H1 (cell line): ENCODE data around the gene COL5A1. TPM values are rescaled to one million over a fixed set of nuclear protein-coding genes. Genes with fewer than 3 reads are reported as not detected.

Experiments used
- CTCF ChIA-PET: fragments of 300-600 bp; sonication (Branson Sonifier 250); formaldehyde crosslinking; loops from one replicate; lab custom pipeline; 2021; ENCODE audit not compliant: partially characterized antibody; lab: Charles Lee
- POLR2A ChIA-PET: fragments of 300-600 bp; sonication (Branson Sonifier 250); formaldehyde crosslinking; loops from one replicate; lab custom pipeline; 2021; ENCODE audit warnings: inconsistent platforms; ENCODE audit not compliant: partially characterized antibody; lab: Charles Lee
- DNase-seq, 2 experiments: peaks; one replicate each; pipeline versions ENCODE4 v3.0.0 to v3.0.0-alpha.2; 2010 to 2022; ENCODE audit warnings: low spot score in 2 of 2, low read depth in 1 of 2, mixed read lengths in 1 of 2
- FAIRE-seq: peaks from 2 replicates; lab custom pipeline; 2011; peaks lifted over from hg19 to GRCh38; lab: Jason Lieb, UNC
- H2AFZ ChIP-seq: 2 replicates; pipeline ENCODE4 v1.8.1; 2012; ENCODE audit warnings: low read length, inconsistent platforms
- H2AK5ac ChIP-seq: 2 replicates; pipeline ENCODE4 v1.6.1; 2013; ENCODE audit warnings: low read depth, low read length
- H2BK120ac ChIP-seq: replicated peaks from 2 replicates; pipeline ENCODE3; 2013; ENCODE audit warnings: low read depth, low read length, inconsistent platforms
- H2BK12ac ChIP-seq: 2 replicates; pipeline ENCODE4 v1.6.1; 2013; ENCODE audit warnings: low read depth, low read length
- H2BK15ac ChIP-seq: 2 replicates; pipeline ENCODE4 v1.6.1; 2013; ENCODE audit warnings: low read length
- H2BK20ac ChIP-seq: 2 replicates; pipeline ENCODE4 v1.6.1; 2013; ENCODE audit warnings: low read length
- H2BK5ac ChIP-seq: 2 replicates; pipeline ENCODE4 v1.6.1; 2013; ENCODE audit warnings: low read depth, low read length
- H3K14ac ChIP-seq: 2 replicates; pipeline ENCODE4 v1.6.1; 2013; ENCODE audit warnings: inconsistent platforms; ENCODE audit not compliant: insufficient read length
- H3K18ac ChIP-seq: 2 replicates; pipeline ENCODE4 v1.6.1; 2013; ENCODE audit warnings: low read length; ENCODE audit errors: extremely low read depth
- H3K23ac ChIP-seq: 2 replicates; pipeline ENCODE4 v1.6.1; 2013; ENCODE audit warnings: inconsistent platforms; ENCODE audit not compliant: insufficient read length
- H3K23me2 ChIP-seq: 2 replicates; pipeline ENCODE4 v1.6.1; 2013; ENCODE audit warnings: low read depth, low read length
- H3K27ac ChIP-seq: 2 replicates; pipeline ENCODE4 v1.6.1; 2011; ENCODE audit warnings: low read depth, low read length, inconsistent platforms
- H3K27me3 ChIP-seq, 4 experiments: replicated peaks in 1 of 4; 1 replicate in 1 of 4; 2 replicates in 3 of 4; pipeline versions ENCODE4 v1.6.1 to v1.8.1; 2011 to 2013; ENCODE audit warnings: low read length in 3 of 4, mild to moderate bottlenecking in 3 of 4, inconsistent platforms in 2 of 4, mixed read lengths in 2 of 4, moderate library complexity in 1 of 4; ENCODE audit not compliant: control insufficient read depth in 3 of 4, insufficient read depth in 3 of 4; ENCODE audit errors: extremely low read depth in 1 of 4
- H3K36me3 ChIP-seq, 4 experiments: 2 replicates each; pipeline versions ENCODE4 v1.6.1 to v1.8.1; 2011 to 2013; ENCODE audit warnings: mild to moderate bottlenecking in 4 of 4, low read length in 3 of 4, moderate library complexity in 2 of 4, control low read depth in 1 of 4, inconsistent platforms in 1 of 4; ENCODE audit not compliant: insufficient read depth in 4 of 4, control insufficient read depth in 2 of 4
- H3K4ac ChIP-seq: replicated peaks from 2 replicates; pipeline ENCODE3; 2013; ENCODE audit warnings: low read length, low read depth, mixed read lengths, inconsistent platforms; ENCODE audit not compliant: insufficient read length
- H3K4me1 ChIP-seq, 4 experiments: replicated peaks in 1 of 4; 1 replicate in 1 of 4; 2 replicates in 3 of 4; pipeline versions ENCODE4 v1.6.1 to v1.8.1; 2011 to 2013; ENCODE audit warnings: low read length in 3 of 4, inconsistent platforms in 2 of 4, mixed read lengths in 1 of 4; ENCODE audit not compliant: insufficient read depth in 4 of 4, control insufficient read depth in 3 of 4
- H3K4me2 ChIP-seq, 2 experiments: 2 replicates each; pipeline versions ENCODE4 v1.6.1 to v1.8.1; 2011 to 2013; ENCODE audit warnings: low read depth in 2 of 2, low read length in 2 of 2, control low read depth in 1 of 2, inconsistent platforms in 1 of 2, mild to moderate bottlenecking in 1 of 2; ENCODE audit not compliant: insufficient read depth in 1 of 2
- H3K4me3 ChIP-seq, 4 experiments: fragments of 200-600, 300-600 bp in 1 of 4; sonication (generic), shearing (Covaris generic), sonication (Bioruptor Twin) in 1 of 4; 2 replicates each; pipeline versions ENCODE4 v1.5.1 to v1.8.1; 2011 to 2016; ENCODE audit warnings: low read length in 4 of 4, low read depth in 3 of 4, control low read depth in 2 of 4, inconsistent platforms in 2 of 4, mild to moderate bottlenecking in 2 of 4, mixed read lengths in 1 of 4, moderate library complexity in 1 of 4; ENCODE audit not compliant: insufficient read depth in 2 of 4; ENCODE audit errors: extremely low read depth in 1 of 4
- H3K56ac ChIP-seq: replicated peaks from 2 replicates; pipeline ENCODE3; 2013; ENCODE audit warnings: low read depth, mild to moderate bottlenecking, mixed read lengths, low read length, inconsistent platforms; ENCODE audit not compliant: insufficient read length
- H3K79me1 ChIP-seq: 2 replicates; pipeline ENCODE4 v1.6.1; 2013; ENCODE audit warnings: low read depth, low read length, control low read depth
- H3K79me2 ChIP-seq, 2 experiments: 2 replicates each; pipeline versions ENCODE4 v1.6.1 to v1.8.1; 2012 to 2013; ENCODE audit warnings: low read length in 2 of 2, mild to moderate bottlenecking in 2 of 2, inconsistent platforms in 1 of 2; ENCODE audit not compliant: insufficient read depth in 2 of 2, control insufficient read depth in 1 of 2
- H3K9ac ChIP-seq, 4 experiments: replicated peaks in 1 of 4; 1 replicate in 1 of 4; 2 replicates in 3 of 4; pipeline versions ENCODE4 v1.6.1 to v1.8.1; 2011 to 2013; ENCODE audit warnings: low read depth in 3 of 4, low read length in 3 of 4, control low read depth in 2 of 4, mild to moderate bottlenecking in 2 of 4, moderate library complexity in 2 of 4, inconsistent platforms in 1 of 4; ENCODE audit errors: extremely low read depth in 1 of 4
- H3K9me3 ChIP-seq, 2 experiments: 2 replicates each; pipeline versions ENCODE4 v1.6.1 to v1.8.1; 2012 to 2013; ENCODE audit warnings: mild to moderate bottlenecking in 2 of 2, moderate library complexity in 2 of 2, control low read depth in 1 of 2, inconsistent platforms in 1 of 2, low read depth in 1 of 2, low read length in 1 of 2, mixed read lengths in 1 of 2; ENCODE audit not compliant: insufficient read depth in 2 of 2
- H4K20me1 ChIP-seq, 2 experiments: replicated peaks in 1 of 2; 2 replicates each; pipeline versions ENCODE3 to v1.8.1; 2011 to 2013; ENCODE audit warnings: inconsistent platforms in 2 of 2, low read length in 2 of 2, mild to moderate bottlenecking in 1 of 2; ENCODE audit not compliant: insufficient read depth in 2 of 2, control insufficient read depth in 1 of 2
- H4K5ac ChIP-seq: 2 replicates; pipeline ENCODE4 v1.6.1; 2013; ENCODE audit warnings: low read length, low read depth, mixed read lengths, inconsistent platforms; ENCODE audit not compliant: insufficient read length
- H4K8ac ChIP-seq: 2 replicates; pipeline ENCODE4 v1.8.0; 2013; ENCODE audit warnings: mild to moderate bottlenecking, moderate library complexity, low read length, inconsistent platforms; ENCODE audit not compliant: insufficient read depth; ENCODE audit errors: extremely low read depth
- H4K91ac ChIP-seq: replicated peaks from 2 replicates; pipeline ENCODE3; 2013; ENCODE audit warnings: low read length, mixed read lengths, inconsistent platforms; ENCODE audit not compliant: insufficient read length
- CHD2 ChIP-seq: IDR thresholded peaks from 2 replicates; pipeline ENCODE4 v1.6.1; 2012; ENCODE audit warnings: low read length, improper control_type of control experiment
- CREB1 ChIP-seq: IDR thresholded peaks from 2 replicates; pipeline ENCODE4 v1.6.1; 2012; ENCODE audit warnings: inconsistent platforms
- MAFK ChIP-seq: IDR thresholded peaks from 2 replicates; pipeline ENCODE4 v1.6.1; 2012; ENCODE audit warnings: low read depth, mild to moderate bottlenecking, improper control_type of control experiment, low read length
- POLR2AphosphoS5 ChIP-seq: IDR thresholded peaks from 2 replicates; pipeline ENCODE4 v1.6.1; 2011; ENCODE audit warnings: low read depth, low read length
- RAD21 ChIP-seq, 2 experiments: IDR thresholded peaks in 1 of 2; conservative IDR thresholded peaks in 1 of 2; 2 replicates each; pipeline ENCODE4 v1.6.1; 2011; ENCODE audit warnings: low read depth in 2 of 2, low read length in 2 of 2, improper control_type of control experiment in 1 of 2, inconsistent platforms in 1 of 2, mild to moderate bottlenecking in 1 of 2, moderate library complexity in 1 of 2
- TEAD4 ChIP-seq: IDR thresholded peaks from 2 replicates; pipeline ENCODE4 v1.6.1; 2012; ENCODE audit warnings: low read depth, low read length, inconsistent platforms, mixed read lengths
- WGBS, 2 experiments: shearing (Covaris generic) in 1 of 2; methylation state at CpG; one replicate each; pipeline versions ENCODE4 v1.1.6 to v1.1.7; 2013 to 2015; ENCODE audit warnings: low lambda C conversion rate in 2 of 2, mixed read lengths in 2 of 2, inconsistent platforms in 1 of 2, low coverage in 1 of 2, missing lambda C conversion rate in 1 of 2; ENCODE audit not compliant: insufficient replicate concordance in 2 of 2, insufficient coverage in 1 of 2, insufficient read length in 1 of 2; ENCODE audit errors: extremely low coverage in 1 of 2, missing lambda C conversion rate in 1 of 2; 5-methylcytosine and 5-hydroxymethylcytosine counted together
- polyA plus RNA-seq, 7 experiments: library from polyadenylated mRNA; depleted of rRNA in 3 of 7; stranded (reverse) in 5 of 7; unstranded in 2 of 7; fragments of >200 nt in 5 of 7; fragments of 200-250 nt in 2 of 7; gene quantifications; 1 replicate in 5 of 7; 2 replicates in 1 of 7; 4 replicates in 1 of 7; pipeline versions ENCODE4 v1.2.1 to v1.2.3, GENCODE V29; 2011 to 2013; ENCODE audit warnings: missing spikeins in 2 of 7, mixed read lengths in 2 of 7
- total RNA-seq: library from RNA; stranded (reverse); fragmentation: NEBNext Ultra II Directional; extraction: Animal tissue kit (Norgen Biotek cat#: 25700); gene quantifications from 2 replicates; pipeline ENCODE4 v1.2.1, GENCODE V29; 2021

Gene COL5A1
- total and polyA plus RNA-seq, 2 of the 8 experiments (the other 6 are each of a cell fraction or from before 2014, with no cell fraction given): 3.8 to 12.0 TPM

GRCh38 chr9:134740071-134740470 is 98.5 kb downstream of the COL5A1 start:
- H3K9me3 ChIP-seq: peaks cover 5 to 9% of the 10 kb centered on the region in 2 experiments; a peak in 2 of 4 replicates
- TF ChIP-seq CHD2: no peak
- TF ChIP-seq CREB1: no peak
- TF ChIP-seq POLR2AphosphoS5: no peak
- no peak for TF ChIP-seq MAFK
- TF ChIP-seq TEAD4: no peak
- TF ChIP-seq RAD21 (IDR thresholded peaks at IDR 0.05 in 1 of 2, conservative IDR thresholded peaks at IDR 0.05 in 1 of 2; ENCODE audit: low read depth in 2 of 2, low read length in 2 of 2): no peak

More at GRCh38 chr9:134740071-134740470, 98.5 kb downstream of the COL5A1 start:
- Histone ChIP-seq H4K20me1 (peaks cover 0 to 10% of the 10 kb centered on the region in 2 experiments), H3K56ac (no peak overlapping the region), H3K9ac (no peak overlapping the region; a peak in 1 of 7 replicates), H4K91ac (no peak overlapping the region), H2BK12ac (peak overlapping the region; percentile 19; the same call in 1 of the 2 replicates), H2BK15ac (no peak overlapping the region), H3K79me2 (no peaks in the 10 kb centered on the region), H3K4me2 (no peak overlapping the region), H2BK5ac (0 out of 2 replicates have a peak overlapping the region, but pooled peaks have one; percentile 5), H3K36me3 (peaks cover 0 to 7% (median 2%) of the 10 kb centered on the region in 4 experiments; a peak in 3 of 8 replicates), H4K5ac (no peak overlapping the region), H3K14ac (no peak overlapping the region), H3K18ac (no peak overlapping the region), H3K4ac (no peak overlapping the region), H3K27ac (no peak overlapping the region), H2AK5ac (no peak overlapping the region), H3K4me3 (no peak overlapping the region), H2BK20ac (no peak overlapping the region), H3K23me2 (peaks cover 6% of the 10 kb centered on the region; the same call in 1 of the 2 replicates), H2AFZ (no peak overlapping the region), H3K79me1 (peaks cover 3% of the 10 kb centered on the region; the same call in 1 of the 2 replicates), H2BK120ac (no peak overlapping the region), H3K4me1 (peaks cover 0 to 7% (median 1%) of the 10 kb centered on the region in 4 experiments; a peak in 3 of 7 replicates), H3K27me3 (no peaks in the 10 kb centered on the region; a peak in 1 of 7 replicates), H3K23ac (no peak overlapping the region), H4K8ac (no peak overlapping the region)
- 87% methylated on average over 16 of the region's 16 CpGs; no CpG with 5 or more reads in 1 of the 2 experiments for WGBS, 2 experiments
- CTCF ChIA-PET: interaction anchor here (0.6 to 5.1 kb wide), 23 partner anchors 10 to 715 kb away, joined by 3 to 30 read pairs (median 4); no protein-coding TSS in a partner anchor
- no peak for FAIRE-seq
- POLR2A ChIA-PET: no interaction called here
- no peak for DNase-seq
